Mesenchymal stem cell (in vitro differentiated cells and primary cell): ENCODE data around the gene TACR1.

ENCODE experiments used
- DNase-seq: peaks from one replicate; pipeline ENCODE4 v3.0.0-alpha.2; 2013
- H2AFZ ChIP-seq: one replicate; pipeline ENCODE4 v1.6.1; 2013; ENCODE audit warnings: low read depth, mild to moderate bottlenecking, control low read depth, inconsistent platforms, low read length, moderate library complexity
- H2AK5ac ChIP-seq: 2 replicates; pipeline ENCODE4 v1.6.1; 2013; ENCODE audit warnings: low read length, moderate library complexity, mild to moderate bottlenecking, inconsistent platforms; ENCODE audit not compliant: severe bottlenecking
- H2BK120ac ChIP-seq: one replicate; pipeline ENCODE4 v1.6.1; 2013; ENCODE audit warnings: low read depth, mild to moderate bottlenecking, inconsistent platforms, low read length, moderate library complexity
- H2BK12ac ChIP-seq, 2 experiments: one replicate each; pipeline ENCODE4 v1.6.1; 2013; ENCODE audit warnings: inconsistent platforms in 2 of 2, low read length in 2 of 2, mild to moderate bottlenecking in 2 of 2, moderate library complexity in 2 of 2, control low read depth in 1 of 2
- H2BK15ac ChIP-seq: one replicate; pipeline ENCODE4 v1.6.1; 2013; ENCODE audit warnings: mild to moderate bottlenecking, low read depth, inconsistent platforms; ENCODE audit not compliant: poor library complexity, severe bottlenecking
- H2BK5ac ChIP-seq: 2 replicates; pipeline ENCODE4 v1.6.1; 2013; ENCODE audit warnings: low read depth, mild to moderate bottlenecking, low read length, control low read depth, inconsistent platforms; ENCODE audit not compliant: poor library complexity, severe bottlenecking
- H3K14ac ChIP-seq, 2 experiments: one replicate each; pipeline ENCODE4 v1.6.1; 2013; ENCODE audit warnings: inconsistent platforms in 2 of 2, low read length in 2 of 2, control low read depth in 1 of 2, mild to moderate bottlenecking in 1 of 2, moderate library complexity in 1 of 2
- H3K18ac ChIP-seq, 2 experiments: one replicate each; pipeline ENCODE4 v1.6.1; 2013; ENCODE audit warnings: inconsistent platforms in 2 of 2, low read length in 2 of 2, control low read depth in 1 of 2, low read depth in 1 of 2, mild to moderate bottlenecking in 1 of 2
- H3K23ac ChIP-seq, 2 experiments: one replicate each; pipeline ENCODE4 v1.6.1; 2013; ENCODE audit warnings: inconsistent platforms in 2 of 2, low read length in 2 of 2, mild to moderate bottlenecking in 2 of 2, moderate library complexity in 2 of 2, control low read depth in 1 of 2
- H3K27ac ChIP-seq: 2 replicates; pipeline ENCODE4 v1.5.1; 2013; ENCODE audit warnings: mild to moderate bottlenecking, moderate library complexity, low read length, control low read depth, inconsistent platforms; ENCODE audit not compliant: poor library complexity, severe bottlenecking
- H3K27me3 ChIP-seq, 2 experiments: 2 replicates each; pipeline versions ENCODE4 v1.6.1 to v1.7.0; 2013; ENCODE audit warnings: low read length in 2 of 2, mild to moderate bottlenecking in 2 of 2, moderate library complexity in 2 of 2, control low read depth in 1 of 2, inconsistent platforms in 1 of 2; ENCODE audit not compliant: control insufficient read depth in 1 of 2, insufficient read depth in 1 of 2
- H3K36me3 ChIP-seq, 2 experiments: 2 replicates each; pipeline versions ENCODE4 v1.6.1 to v1.7.0; 2013; ENCODE audit warnings: low read length in 2 of 2, control low read depth in 1 of 2, inconsistent platforms in 1 of 2, low read depth in 1 of 2, mild to moderate bottlenecking in 1 of 2; ENCODE audit not compliant: insufficient read depth in 2 of 2, control insufficient read depth in 1 of 2
- H3K4ac ChIP-seq, 2 experiments: one replicate each; pipeline ENCODE4 v1.6.1; 2013; ENCODE audit warnings: inconsistent platforms in 2 of 2, low read length in 2 of 2, mild to moderate bottlenecking in 2 of 2, moderate library complexity in 2 of 2, control low read depth in 1 of 2, low read depth in 1 of 2
- H3K4me1 ChIP-seq: 2 replicates; pipeline ENCODE4 v1.6.1; 2013; ENCODE audit warnings: low read depth, low read length, control low read depth; ENCODE audit not compliant: control insufficient read depth, insufficient read depth
- H3K4me2 ChIP-seq: 2 replicates; pipeline ENCODE4 v1.6.1; 2013; ENCODE audit warnings: low read length, mild to moderate bottlenecking, inconsistent platforms; ENCODE audit not compliant: poor library complexity, severe bottlenecking
- H3K4me3 ChIP-seq, 2 experiments: 2 replicates each; pipeline versions ENCODE4 v1.5.1 to v1.7.0; 2013; ENCODE audit warnings: low read length in 2 of 2, mild to moderate bottlenecking in 2 of 2, control low read depth in 1 of 2, low read depth in 1 of 2; ENCODE audit not compliant: insufficient read depth in 1 of 2
- H3K79me1 ChIP-seq: replicated peaks from 2 replicates; pipeline ENCODE4 v1.6.1; 2013; ENCODE audit warnings: mild to moderate bottlenecking, control low read depth, low read length, inconsistent platforms; ENCODE audit not compliant: poor library complexity, severe bottlenecking
- H3K9ac ChIP-seq: 2 replicates; pipeline ENCODE4 v1.7.0; 2013; ENCODE audit warnings: mild to moderate bottlenecking, low read length, moderate library complexity
- H3K9me3 ChIP-seq: 2 replicates; pipeline ENCODE4 v1.7.0; 2013; ENCODE audit warnings: mild to moderate bottlenecking, low read length; ENCODE audit not compliant: control insufficient read depth
- H4K8ac ChIP-seq: one replicate; pipeline ENCODE4 v1.6.1; 2013; ENCODE audit warnings: inconsistent platforms, mild to moderate bottlenecking, low read length, moderate library complexity
- H4K91ac ChIP-seq: one replicate; pipeline ENCODE4 v1.6.1; 2013; ENCODE audit warnings: mild to moderate bottlenecking, low read length, inconsistent platforms
- WGBS: methylation state at CpG from one replicate; pipeline ENCODE4 v1.1.7; 2013; ENCODE audit warnings: mixed read lengths; 5-methylcytosine and 5-hydroxymethylcytosine counted together

The TACR1 gene

GRCh38 chr2:75023666-75024455 is 175.5 kb downstream of the TACR1 start:
- Histone ChIP-seq H3K9ac (no peak overlapping the region), H4K91ac (no peak overlapping the region), H2BK12ac (no peak overlapping the region), H2AK5ac (no peak overlapping the region), H2AFZ (no peak overlapping the region), H2BK5ac (no peak overlapping the region), H3K23ac (no peak overlapping the region), H3K9me3 (no peaks in the 10 kb centered on the region), H3K36me3 (no peaks in the 10 kb centered on the region), H3K79me1 (no peaks in the 10 kb centered on the region), H3K27me3 (no peaks in the 10 kb centered on the region), H2BK120ac (no peak overlapping the region), H3K4me2 (no peak overlapping the region), H3K4me1 (no peaks in the 10 kb centered on the region), H3K4ac (no peak overlapping the region), H4K8ac (no peak overlapping the region), H3K18ac (no peak overlapping the region), H2BK15ac (no peak overlapping the region), H3K27ac (no peak overlapping the region), H3K4me3 (no peak overlapping the region), H3K14ac (no peak overlapping the region)
- no peak for DNase-seq
- WGBS = 94% methylated on average over 3 of the region's 3 CpGs

- no peak overlapping the region for H2AFZ ChIP-seq
- no peaks in the 10 kb centered on the region for H3K9me3 ChIP-seq
- H4K91ac ChIP-seq = no peak overlapping the region
- no peak overlapping the region for H4K8ac ChIP-seq
- no CpG with 5 or more reads among the region's 1 CpG for WGBS
- no peak overlapping the region for H2BK120ac ChIP-seq
- H3K36me3 ChIP-seq = no peaks in the 10 kb centered on the region
- peaks cover 1% of the 10 kb centered on the region for H3K4me1 ChIP-seq
- no peak overlapping the region for H2BK12ac ChIP-seq
- H3K4me2 ChIP-seq = no peak overlapping the region
- no peak overlapping the region for H3K27ac ChIP-seq
- H3K4me3 ChIP-seq = no peak overlapping the region
- no peak overlapping the region for H3K18ac ChIP-seq
- H3K9ac ChIP-seq = peak overlapping the region; percentile 24
- no peak overlapping the region for H2BK5ac ChIP-seq
- no peak overlapping the region for H3K23ac ChIP-seq
- H3K27me3 ChIP-seq = no peaks in the 10 kb centered on the region
- DNase-seq = peak; percentile 26
- no peaks in the 10 kb centered on the region for H3K79me1 ChIP-seq
- H2AK5ac ChIP-seq = no peak overlapping the region
- H2BK15ac ChIP-seq = no peak overlapping the region
- no peak overlapping the region for H3K14ac ChIP-seq
- H3K4ac ChIP-seq = no peak overlapping the region
Measured at GRCh38 chr2:75022516-75022915, 176.8 kb downstream of the TACR1 start.

GRCh38 chr2:75021672-75022071 is 177.6 kb downstream of the TACR1 start:
- WGBS = no CpG with 5 or more reads among the region's 1 CpG

GRCh38 chr2:75020476-75020875 is 178.8 kb downstream of the TACR1 start:
- Histone ChIP-seq H3K9me3 (no peaks in the 10 kb centered on the region), H3K18ac (peak overlapping the region in 1 of 2 experiments; percentile 18), H3K36me3 (no peaks in the 10 kb centered on the region), H3K4me2 (no peak overlapping the region), H4K91ac (peak overlapping the region; percentile 27), H3K4ac (no peak overlapping the region), H3K79me1 (no peaks in the 10 kb centered on the region), H3K14ac (no peak overlapping the region), H4K8ac (no peak overlapping the region), H2AK5ac (no peak overlapping the region), H3K27ac (no peak overlapping the region), H2AFZ (no peak overlapping the region), H2BK120ac (no peak overlapping the region), H3K4me1 (peaks cover 1% of the 10 kb centered on the region), H2BK12ac (no peak overlapping the region), H2BK5ac (no peak overlapping the region), H3K23ac (no peak overlapping the region), H2BK15ac (no peak overlapping the region), H3K27me3 (no peaks in the 10 kb centered on the region), H3K4me3 (no peak overlapping the region), H3K9ac (no peak overlapping the region)
- WGBS = 95% methylated on average over 11 of the region's 11 CpGs
- DNase-seq = no peak

More at GRCh38 chr2:75021672-75022071, 177.6 kb downstream of the TACR1 start:
- no peak overlapping the region for H3K4me3 ChIP-seq
- peak; percentile 50 for DNase-seq
- no peaks in the 10 kb centered on the region for H3K9me3 ChIP-seq
- no peak overlapping the region for H4K8ac ChIP-seq
- no peak overlapping the region for H3K9ac ChIP-seq
- no peak overlapping the region for H3K18ac ChIP-seq
- no peak overlapping the region for H2AK5ac ChIP-seq
- H3K23ac ChIP-seq = no peak overlapping the region
- H2BK12ac ChIP-seq = no peak overlapping the region
- no peak overlapping the region for H3K4me2 ChIP-seq
- no peak overlapping the region for H3K27ac ChIP-seq
- H4K91ac ChIP-seq = no peak overlapping the region
- no peak overlapping the region for H2BK120ac ChIP-seq
- no peak overlapping the region for H3K4ac ChIP-seq
- no peak overlapping the region for H2AFZ ChIP-seq
- no peak overlapping the region for H3K14ac ChIP-seq
- H3K36me3 ChIP-seq = no peaks in the 10 kb centered on the region
- H2BK5ac ChIP-seq = no peak overlapping the region
- H2BK15ac ChIP-seq = no peak overlapping the region
- peaks cover 1% of the 10 kb centered on the region for H3K4me1 ChIP-seq
- H3K27me3 ChIP-seq = no peaks in the 10 kb centered on the region
- H3K79me1 ChIP-seq = no peaks in the 10 kb centered on the region
